ENCODE data around the gene CNKSR3. TPM values are rescaled to one million over a fixed set of nuclear protein-coding genes. Genes with fewer than 3 reads are reported as not detected.

CNKSR3 gene
- polyA plus RNA-seq, 1 of the 3 experiments (the other 2 are of a cell fraction): 1.6 TPM

GRCh38 chr6:154491567-154492470, 18.7 kb downstream of the CNKSR3 start (continued):
- no peak for TF ChIP-seq FOXJ3 (CRISPR knock-in tag; IDR thresholded peaks at IDR 0.05)
- no peak for TF ChIP-seq FOXM1 (IDR thresholded peaks at IDR 0.05; ENCODE audit: low read depth)

GRCh38 chr6:154489822-154490221, 20.7 kb downstream of the CNKSR3 start:
- H3K9me2 ChIP-seq: no peaks in the 10 kb centered on the region
- no peaks in the 10 kb centered on the region for H3K36me3 ChIP-seq (replicated peaks in 1 of 2; ENCODE audit: control insufficient read depth in 1 of 2, insufficient read depth in 2 of 2, low read length in 1 of 2)
- H3K27me3 ChIP-seq (ENCODE audit: insufficient read depth): no peaks in the 10 kb centered on the region
- H2AFZ ChIP-seq (ENCODE audit: low read depth): no peak overlapping the region
- H3K27ac ChIP-seq (ENCODE audit: low read depth in 2 of 2, low read length in 1 of 2): no peak overlapping the region
- no peak overlapping the region for H3K4me3 ChIP-seq (ENCODE audit: low read depth in 2 of 2, low read length in 1 of 2)
- WGBS (ENCODE audit: low lambda C conversion rate): 97% methylated on average over 5 of the region's 5 CpGs
- H3K4me1 ChIP-seq (ENCODE audit: control insufficient read depth in 1 of 2, insufficient read depth in 2 of 2, low read depth in 1 of 2, low read length in 1 of 2): peaks cover 21 to 22% of the 10 kb centered on the region in 2 experiments; a peak in 3 of 4 replicates
- H3K9ac ChIP-seq: no peak overlapping the region
- TF ChIP-seq RAD21 (IDR thresholded peaks at IDR 0.05; ENCODE audit: low read length): no peak
- no peak for TF ChIP-seq SMC3 (IDR thresholded peaks at IDR 0.05; ENCODE audit: low read depth, low read length)
- no peak for TF ChIP-seq ELF1 (IDR thresholded peaks at IDR 0.05)
- TF ChIP-seq RXRA (IDR thresholded peaks at IDR 0.05; ENCODE audit: borderline replicate concordance, low read depth): no peak
- no peak for TF ChIP-seq ZBTB33 (IDR thresholded peaks at IDR 0.05; ENCODE audit: borderline replicate concordance, low read depth)
- peaks cover 14% of the 10 kb centered on the region for H3F3A ChIP-seq (replicated peaks; ENCODE audit: insufficient read depth)
- H4K20me1 ChIP-seq (ENCODE audit: insufficient read depth): no peaks in the 10 kb centered on the region
- ChIA-PET POLR2A (no interaction called here), CTCF (interaction anchor here (0.9 kb wide), 1 partner anchor 23 kb away, joined by 3 read pairs; no protein-coding TSS in a partner anchor)
- no peak for DNase-seq
- no peaks in the 10 kb centered on the region for H3K9me3 ChIP-seq
- H3K4me2 ChIP-seq: no peak overlapping the region
- no peaks in the 10 kb centered on the region for H3K79me2 ChIP-seq (ENCODE audit: insufficient read depth)

- TF ChIP-seq JUND (IDR thresholded peaks at IDR 0.05): no peak
- peak; percentile 11; the same call in 1 of the 2 replicates for TF ChIP-seq TCF12 (IDR thresholded peaks at IDR 0.05)
- TF ChIP-seq, protein P1, sequence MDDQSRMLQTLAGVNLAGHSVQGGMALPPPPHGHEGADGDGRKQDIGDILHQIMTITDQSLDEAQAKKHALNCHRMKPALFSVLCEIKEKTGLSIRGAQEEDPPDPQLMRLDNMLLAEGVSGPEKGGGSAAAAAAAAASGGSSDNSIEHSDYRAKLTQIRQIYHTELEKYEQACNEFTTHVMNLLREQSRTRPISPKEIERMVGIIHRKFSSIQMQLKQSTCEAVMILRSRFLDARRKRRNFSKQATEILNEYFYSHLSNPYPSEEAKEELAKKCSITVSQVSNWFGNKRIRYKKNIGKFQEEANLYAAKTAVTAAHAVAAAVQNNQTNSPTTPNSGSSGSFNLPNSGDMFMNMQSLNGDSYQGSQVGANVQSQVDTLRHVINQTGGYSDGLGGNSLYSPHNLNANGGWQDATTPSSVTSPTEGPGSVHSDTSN (IDR thresholded peaks at IDR 0.05): peak; percentile 5; the same call in 1 of the 2 replicates
- Histone ChIP-seq H3K9me3 (no peaks in the 10 kb centered on the region), H3K9me2 (no peaks in the 10 kb centered on the region), H3K9ac (peak overlapping the region; percentile 43; the same call in 1 of the 2 replicates), H3K4me1 (ENCODE audit: control insufficient read depth in 1 of 2, insufficient read depth in 2 of 2, low read depth in 1 of 2, low read length in 1 of 2) (peaks cover 21 to 22% of the 10 kb centered on the region in 2 experiments; a peak in 3 of 4 replicates), H4K20me1 (ENCODE audit: insufficient read depth) (no peaks in the 10 kb centered on the region), H3K36me3 (replicated peaks in 1 of 2; ENCODE audit: control insufficient read depth in 1 of 2, insufficient read depth in 2 of 2, low read length in 1 of 2) (no peaks in the 10 kb centered on the region), H2AFZ (ENCODE audit: low read depth) (no peak overlapping the region), H3K79me2 (ENCODE audit: insufficient read depth) (no peaks in the 10 kb centered on the region), H3K27ac (ENCODE audit: low read depth in 2 of 2, low read length in 1 of 2) (peak overlapping the region; percentile 60 to 77), H3F3A (replicated peaks; ENCODE audit: insufficient read depth) (peaks cover 14% of the 10 kb centered on the region), H3K4me3 (ENCODE audit: low read depth in 2 of 2, low read length in 1 of 2) (no peak overlapping the region), H3K27me3 (ENCODE audit: insufficient read depth) (no peaks in the 10 kb centered on the region), H3K4me2 (0 out of 2 replicates have a peak overlapping the region, but pooled peaks have one; percentile 21)
- ChIA-PET POLR2A (no interaction called here), CTCF (interaction anchor here (1.0 kb wide), 1 partner anchor 15 kb away, joined by 3 read pairs; no protein-coding TSS in a partner anchor)
- WGBS (ENCODE audit: low lambda C conversion rate): 82% methylated on average over 11 of the region's 11 CpGs
- no peak for DNase-seq
These were observed 21.6 kb downstream of the CNKSR3 start for GRCh38 chr6:154488802-154489437.
